GM19328 (cell line): ENCODE data around the gene ARHGAP9.

ENCODE experiments used
- ATAC-seq: cut with Tn5 transposase; IDR thresholded peaks from one replicate; pipeline ENCODE4 v1.9.1; 2021; ENCODE audit warnings: mild to moderate bottlenecking, moderate library complexity; ENCODE audit not compliant: unreplicated experiment

The ARHGAP9 gene

DNA sequence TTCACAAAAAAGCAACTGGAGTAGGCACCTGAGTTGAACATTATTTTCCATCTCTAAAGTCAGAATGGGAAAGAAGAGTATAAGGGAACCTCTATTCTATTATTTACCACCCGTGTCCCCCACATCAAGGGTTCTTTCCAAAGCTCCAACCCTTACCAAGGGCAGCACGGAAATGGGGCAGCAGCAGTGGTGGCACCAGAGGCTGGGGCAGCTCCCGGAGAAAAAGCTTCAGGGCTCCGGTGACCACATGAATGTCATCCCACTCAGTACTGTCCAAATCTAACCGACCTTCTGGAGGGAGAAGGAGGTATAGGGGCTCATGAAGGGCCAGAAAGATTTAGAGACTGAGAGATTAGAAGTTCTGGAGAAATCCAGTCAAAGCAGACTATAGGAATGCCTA is 5.8 kb downstream of the ARHGAP9 start:
- no peak for ATAC-seq

DNA sequence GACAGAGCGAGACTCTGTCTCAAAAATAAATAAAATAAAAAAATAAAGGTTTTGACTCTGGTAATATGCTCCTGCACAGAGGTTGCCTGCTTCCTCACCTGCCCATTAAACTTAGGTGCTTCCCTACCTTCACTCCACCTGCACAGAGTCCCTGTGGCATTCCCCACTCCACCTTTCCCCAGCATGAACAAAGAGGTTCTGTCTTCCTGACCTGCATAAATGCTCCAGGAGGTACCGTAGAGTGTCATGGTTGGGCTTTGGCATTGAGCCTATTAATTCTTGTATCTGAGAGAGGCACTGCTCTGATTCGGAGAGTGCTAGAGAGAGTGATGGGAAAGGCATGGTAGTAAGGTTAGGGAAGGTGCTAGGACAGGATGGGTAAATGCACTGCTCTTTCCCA is 6.3 kb downstream of the ARHGAP9 start:
- ATAC-seq, result no peak

DNA sequence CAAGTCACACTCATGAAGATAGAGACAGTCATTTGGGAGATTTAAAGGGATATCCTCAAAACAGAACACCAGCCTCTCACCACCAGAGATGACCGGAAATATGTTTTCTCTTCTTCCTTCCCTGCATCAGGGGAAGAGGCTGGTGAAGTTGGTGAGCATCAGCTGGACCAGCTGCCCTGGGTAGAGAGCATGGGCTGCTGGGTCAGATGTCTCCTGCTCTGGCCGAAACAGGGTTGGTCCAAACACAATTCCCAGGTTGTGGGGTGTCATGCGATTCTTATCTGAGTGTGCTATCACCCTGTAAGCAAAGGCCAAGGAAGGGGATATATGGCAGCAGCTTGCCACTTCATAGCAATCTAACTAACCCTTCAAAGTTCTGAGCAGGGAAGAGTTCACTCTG is 7.3 kb downstream of the ARHGAP9 start:
- no peak for ATAC-seq

GRCh38 chr12:57471661-57472060 is 8.0 kb downstream of the ARHGAP9 start:
- no peak for ATAC-seq

DNA sequence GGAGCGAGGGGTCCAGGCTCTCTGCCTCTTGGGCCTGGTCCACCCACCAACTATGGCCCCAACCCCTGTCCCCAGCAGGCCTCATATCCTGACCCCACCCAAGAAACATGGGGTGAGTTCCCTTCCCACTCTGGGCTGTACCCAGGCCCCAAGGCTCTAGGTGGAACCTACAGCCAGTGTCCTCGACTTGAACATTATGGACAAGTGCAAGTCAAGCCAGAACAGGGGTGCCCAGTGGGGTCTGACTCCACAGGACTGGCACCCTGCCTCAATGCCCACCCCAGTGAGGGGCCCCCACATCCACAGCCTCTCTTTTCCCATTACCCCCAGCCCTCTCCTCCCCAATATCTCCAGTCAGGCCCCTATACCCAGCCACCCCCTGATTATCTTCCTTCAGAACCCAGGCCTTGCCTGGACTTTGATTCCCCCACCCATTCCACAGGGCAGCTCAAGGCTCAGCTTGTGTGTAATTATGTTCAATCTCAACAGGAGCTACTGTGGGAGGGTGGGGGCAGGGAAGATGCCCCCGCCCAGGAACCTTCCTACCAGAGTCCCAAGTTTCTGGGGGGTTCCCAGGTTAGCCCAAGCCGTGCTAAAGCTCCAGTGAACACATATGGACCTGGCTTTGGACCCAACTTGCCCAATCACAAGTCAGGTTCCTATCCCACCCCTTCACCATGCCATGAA is 8.6 kb downstream of the ARHGAP9 start:
- no peak for ATAC-seq

GRCh38 chr12:57470286-57470969 is 9.2 kb downstream of the ARHGAP9 start:
- no peak for ATAC-seq

- no peak for ATAC-seq
Observed at GRCh38 chr12:57469296-57470164, 10.1 kb downstream of the ARHGAP9 start.

- no peak for ATAC-seq
Observed at GRCh38 chr12:57467915-57468314, 11.8 kb downstream of the ARHGAP9 start.

GRCh38 chr12:57467212-57467874 is 12.3 kb downstream of the ARHGAP9 start:
- ATAC-seq, result no peak

DNA sequence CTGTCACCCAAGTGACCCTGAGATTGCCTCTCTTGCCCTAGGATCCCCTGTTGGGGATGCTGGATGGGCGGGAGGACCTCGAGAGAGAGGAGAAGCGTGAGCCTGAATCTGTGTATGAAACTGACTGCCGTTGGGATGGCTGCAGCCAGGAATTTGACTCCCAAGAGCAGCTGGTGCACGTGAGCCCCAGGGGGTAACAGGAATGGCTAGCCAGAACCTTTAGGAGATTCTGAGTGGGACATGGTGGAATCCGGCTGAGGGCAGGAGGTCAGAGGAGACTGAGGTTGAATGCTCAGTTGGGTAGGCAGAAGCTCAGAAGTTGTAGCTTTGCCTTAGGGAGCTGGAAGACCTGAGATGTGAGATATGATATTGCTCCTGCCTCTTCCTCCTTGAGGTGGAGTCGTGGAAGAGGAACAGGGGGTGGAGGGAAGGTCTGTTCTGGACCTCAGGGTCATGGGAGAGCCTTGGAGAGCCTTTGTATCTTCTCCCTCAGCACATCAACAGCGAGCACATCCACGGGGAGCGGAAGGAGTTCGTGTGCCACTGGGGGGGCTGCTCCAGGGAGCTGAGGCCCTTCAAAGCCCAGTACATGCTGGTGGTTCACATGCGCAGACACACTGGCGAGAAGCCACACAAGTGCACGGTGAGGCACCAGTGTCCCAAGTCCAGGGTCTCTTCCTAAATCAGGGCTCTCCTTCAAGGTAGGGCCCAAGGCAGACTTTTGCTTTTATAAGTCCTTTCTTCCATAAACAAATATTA is 13.7 kb downstream of the ARHGAP9 start:
- no peak for ATAC-seq

DNA sequence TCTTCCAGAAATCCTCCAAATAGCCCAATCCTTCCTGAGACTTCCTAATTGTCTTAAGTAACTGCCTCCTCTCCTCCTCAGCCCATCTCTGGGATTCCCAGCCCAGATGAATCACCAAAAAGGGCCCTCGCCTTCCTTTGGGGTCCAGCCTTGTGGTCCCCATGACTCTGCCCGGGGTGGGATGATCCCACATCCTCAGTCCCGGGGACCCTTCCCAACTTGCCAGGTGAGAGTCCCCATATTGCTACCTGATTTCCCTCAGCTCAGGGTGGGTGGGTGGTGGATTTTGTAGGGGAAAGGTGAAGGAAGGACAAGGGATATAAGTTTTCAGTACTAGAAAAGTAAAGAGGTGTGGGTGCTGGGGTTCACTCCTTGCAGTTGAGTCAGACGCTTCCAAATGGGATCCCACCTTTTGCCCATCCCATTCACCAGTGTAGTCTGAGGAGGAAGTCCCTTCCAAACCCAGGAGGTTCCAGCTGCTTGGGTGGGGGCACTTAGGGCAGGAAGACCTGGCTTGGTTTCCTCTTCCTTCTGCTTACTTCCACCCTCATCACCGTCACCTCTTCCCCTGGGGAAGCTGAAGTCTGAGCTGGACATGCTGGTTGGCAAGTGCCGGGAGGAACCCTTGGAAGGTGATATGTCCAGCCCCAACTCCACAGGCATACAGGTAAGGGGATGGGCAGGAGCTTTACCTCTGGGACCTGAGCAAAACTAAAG is 14.5 kb downstream of the ARHGAP9 start:
- no peak for ATAC-seq

DNA sequence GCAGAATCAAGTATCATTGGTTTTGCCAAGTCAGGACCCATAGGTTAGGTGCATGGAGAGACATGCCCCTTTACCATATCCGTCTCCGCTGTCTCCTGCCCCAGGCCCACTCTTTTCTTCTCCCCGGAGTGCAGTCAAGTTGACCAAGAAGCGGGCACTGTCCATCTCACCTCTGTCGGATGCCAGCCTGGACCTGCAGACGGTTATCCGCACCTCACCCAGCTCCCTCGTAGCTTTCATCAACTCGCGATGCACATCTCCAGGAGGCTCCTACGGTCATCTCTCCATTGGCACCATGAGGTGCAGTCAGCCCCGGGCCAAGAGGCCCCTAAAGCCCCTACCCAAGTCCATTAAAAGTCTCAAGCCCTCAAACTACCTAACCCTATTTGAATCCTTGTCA is 15.1 kb downstream of the ARHGAP9 start:
- no peak for ATAC-seq

- ATAC-seq, result no peak
Observed at GRCh38 chr12:57462912-57463253, 16.8 kb downstream of the ARHGAP9 start.

DNA sequence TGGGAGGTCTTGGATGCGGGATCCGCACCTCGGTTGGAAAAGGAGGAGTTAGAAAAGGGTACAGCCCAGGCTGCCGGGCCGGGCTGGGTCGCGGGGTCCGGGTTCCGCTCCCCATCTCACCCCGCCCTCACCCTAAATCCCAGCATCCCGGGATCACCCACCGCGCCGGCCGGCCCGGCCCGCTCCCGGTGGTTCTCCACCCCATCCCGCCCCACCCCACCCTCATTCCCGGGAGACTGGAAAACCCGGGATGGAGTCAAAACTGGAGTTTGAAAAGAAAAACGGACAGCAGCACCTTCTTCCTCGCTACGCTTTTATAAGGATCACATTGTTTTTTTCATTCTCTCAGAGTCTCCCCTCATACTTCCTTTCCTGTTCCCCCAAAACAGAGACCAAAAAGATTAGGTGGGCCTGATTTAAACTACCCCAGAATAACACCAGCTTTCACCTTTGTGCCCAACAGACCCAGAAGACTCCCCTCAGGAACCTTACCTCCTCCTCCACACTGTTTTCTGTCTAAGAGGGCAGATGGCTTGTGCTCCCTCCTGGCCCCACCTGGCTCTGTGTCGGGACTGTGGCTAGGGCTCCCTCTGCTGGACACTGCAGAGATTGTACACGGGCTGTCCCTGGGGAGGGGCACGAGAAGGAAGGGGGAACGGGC is 17.3 kb downstream of the ARHGAP9 start:
- ATAC-seq, result peak; percentile 61

- ATAC-seq, result no peak
Observed at GRCh38 chr12:57461917-57462250, 17.8 kb downstream of the ARHGAP9 start.

GRCh38 chr12:57461276-57461916 is 18.3 kb downstream of the ARHGAP9 start:
- ATAC-seq, result no peak

DNA sequence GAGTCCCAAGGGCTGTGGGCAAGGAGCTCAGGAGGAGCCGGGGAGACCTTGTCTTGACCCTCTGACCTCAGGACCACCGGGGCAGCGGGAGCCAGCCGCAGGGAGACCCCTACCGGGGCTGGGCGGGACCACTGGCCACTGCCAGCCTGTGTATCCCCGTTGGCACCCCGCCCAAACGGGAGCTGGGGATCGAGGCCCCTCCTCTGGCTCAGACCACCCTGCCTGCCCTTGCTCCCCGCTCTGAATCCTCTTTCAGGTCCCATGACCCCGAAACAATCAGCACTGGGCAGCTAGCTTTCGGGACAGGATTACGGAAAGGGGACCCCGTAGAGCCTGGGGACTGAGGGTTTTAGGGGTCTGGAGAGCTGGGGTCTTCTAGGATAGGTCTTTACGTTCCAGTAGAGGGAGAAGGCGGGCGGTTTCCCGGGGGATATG is 18.8 kb downstream of the ARHGAP9 start:
- no peak for ATAC-seq

DNA sequence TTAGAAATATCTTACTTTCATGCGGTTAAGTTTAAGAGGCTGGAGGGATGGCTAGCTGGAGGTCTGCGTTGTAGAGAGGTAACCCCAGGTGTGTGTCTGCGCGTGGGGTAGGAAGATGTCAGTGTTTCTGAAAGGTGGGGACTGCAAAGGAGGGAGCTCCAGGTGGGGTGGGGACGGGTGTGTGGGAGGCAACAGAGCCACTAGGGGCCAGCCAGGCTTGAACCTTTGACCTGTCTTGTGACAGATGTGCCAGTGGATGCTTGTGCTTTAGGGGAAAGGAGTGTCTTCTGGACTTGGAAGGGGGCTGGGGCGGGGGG is 19.2 kb downstream of the ARHGAP9 start:
- ATAC-seq, result no peak

DNA sequence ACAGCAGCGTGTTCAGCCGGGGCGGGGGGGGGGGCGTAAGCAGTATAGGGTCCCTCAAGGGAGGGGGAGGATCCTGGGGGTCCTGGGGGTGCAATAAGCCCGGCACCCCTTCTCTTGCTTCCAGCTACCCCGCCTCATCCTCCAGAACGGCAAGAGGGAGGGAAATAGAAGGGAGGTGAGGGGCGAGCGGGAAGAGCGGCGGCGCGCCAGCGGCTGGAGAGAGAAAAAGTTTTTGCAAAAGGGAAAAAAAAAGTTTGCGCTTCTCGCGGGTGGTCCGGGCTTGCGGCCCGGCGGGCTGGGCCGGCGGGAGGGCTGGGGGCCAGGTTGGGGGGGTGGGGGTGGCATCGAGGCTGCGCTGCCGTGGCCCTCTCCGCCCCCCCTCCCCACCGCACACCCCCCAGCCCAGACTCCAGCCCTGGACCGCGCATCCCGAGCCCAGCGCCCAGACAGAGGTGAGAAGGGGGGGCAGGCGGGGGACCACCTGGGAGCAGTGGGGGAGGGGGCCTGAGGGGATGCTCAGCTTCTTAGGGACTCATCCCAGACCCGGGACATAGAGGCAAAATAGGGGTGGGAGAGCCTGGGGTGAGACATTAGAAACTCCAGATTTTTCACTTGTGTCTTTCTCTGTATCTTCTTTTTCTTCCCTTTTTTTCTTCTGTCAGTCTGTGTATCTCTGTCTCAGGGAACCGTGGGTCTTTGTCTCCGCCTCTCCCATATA is 19.8 kb downstream of the ARHGAP9 start, which contains the start of gene GLI1:
GLI1 (plus strand) TSS at position 36 of the 718 bp plus-strand sequence. CDS start 3,907 bp downstream, outside the sequence.
- ATAC-seq, result no peak
